Natural killer cell treated with Interleukin-12 subunit alpha and Interleukin-12 subunit beta and Interleukin-15 and Interleukin-18, amount 100 ng/mL, for 72 hours (primary cell): ENCODE data around the gene RELB. TPM values are rescaled to one million over a fixed set of nuclear protein-coding genes. Genes with fewer than 3 reads are reported as not detected.

Experiments used
- ATAC-seq, 2 donors: fragments of 150-1000 bp; cut with Tn5 transposase in 1 of 2; sonication (Bioruptor Pico), chemical (Tn5 transposase) in 1 of 2; 2 replicates each; pipeline ENCODE4 v1.10.0; 2021
- DNase-seq: peaks from one replicate; pipeline ENCODE4 v3.0.0; 2022; ENCODE audit warnings: low spot score
- H3K27ac Mint-ChIP-seq, 2 donors: 1 replicate in 1 of 2; 2 replicates in 1 of 2; pipeline ENCODE4 v1.8.0; 2022; ENCODE audit warnings: mixed read lengths in 2 of 2, mild to moderate bottlenecking in 1 of 2, moderate library complexity in 1 of 2
- H3K27me3 Mint-ChIP-seq, 2 donors: 1 replicate in 1 of 2; 2 replicates in 1 of 2; pipeline ENCODE4 v1.8.0; 2022; ENCODE audit warnings: mixed read lengths in 2 of 2
- H3K36me3 Mint-ChIP-seq: one replicate; pipeline ENCODE4 v1.8.0; 2022; ENCODE audit warnings: mixed read lengths
- H3K4me1 Mint-ChIP-seq, 2 donors: 1 replicate in 1 of 2; 2 replicates in 1 of 2; pipeline ENCODE4 v1.8.0; 2022; ENCODE audit warnings: low read depth in 2 of 2, mixed read lengths in 2 of 2, mild to moderate bottlenecking in 1 of 2
- H3K4me3 Mint-ChIP-seq: one replicate; pipeline ENCODE4 v1.8.0; 2022; ENCODE audit warnings: mixed read lengths
- H3K9me3 Mint-ChIP-seq: 2 replicates; pipeline ENCODE4 v1.8.0; 2022; ENCODE audit warnings: mixed read lengths
- total RNA-seq, 2 donors: library from RNA; stranded (reverse); gene quantifications; one replicate each; pipeline ENCODE4 v1.2.3, GENCODE V29; 2022

Gene RELB
- total RNA-seq, 2 donors from 2014 or later = 47.0 to 81.6 TPM

DNA sequence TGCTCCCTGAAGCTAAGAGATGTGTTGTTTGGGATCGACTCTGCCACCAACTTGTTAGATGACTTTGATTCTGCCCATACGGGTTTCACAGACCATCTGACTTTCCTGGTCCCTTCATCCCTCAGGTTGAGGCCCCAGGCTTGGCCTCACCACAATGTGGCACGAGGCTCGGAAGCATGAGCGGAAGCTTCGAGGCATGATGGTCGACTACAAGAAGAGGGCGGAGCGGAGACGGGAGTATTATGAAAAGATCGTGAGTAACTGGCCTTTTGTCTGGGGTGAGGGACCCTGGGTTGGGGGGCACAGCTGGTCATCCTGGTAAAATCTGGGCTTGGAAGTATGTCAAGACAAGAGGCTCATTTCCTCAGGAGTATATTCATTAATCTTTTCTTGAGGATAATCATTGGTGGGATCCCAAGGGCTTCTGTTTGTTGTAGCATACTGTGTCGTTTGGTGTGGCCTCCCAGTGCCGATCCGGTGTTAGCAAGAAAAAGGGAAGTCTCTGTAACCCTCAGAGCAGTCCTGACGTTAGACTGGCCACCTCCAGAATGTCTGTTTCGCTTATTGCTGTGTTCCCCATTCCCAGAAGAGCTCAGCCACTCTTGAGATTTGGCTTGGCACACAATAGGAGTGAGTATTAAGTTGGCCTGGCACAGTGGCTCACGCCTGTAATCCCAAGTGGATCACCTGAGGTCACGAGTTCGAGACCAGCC is 39.0 kb downstream of the RELB start:
- H3K9me3 Mint-ChIP-seq = no peaks in the 10 kb centered on the region

GRCh38 chr19:45041125-45041524 is 39.9 kb downstream of the RELB start:
- Mint-ChIP-seq H3K9me3 (no peaks in the 10 kb centered on the region), H3K27ac (peak overlapping the region; percentile 24 to 47), H3K27me3 (no peaks in the 10 kb centered on the region), H3K4me1 (peaks cover 41 to 44% of the 10 kb centered on the region in 2 donors), H3K36me3 (peaks cover 21% of the 10 kb centered on the region), H3K4me3 (peak overlapping the region; percentile 67)
- ATAC-seq (no peak), DNase-seq (no peak)

More for the DNA sequence above, 39.0 kb downstream of the RELB start:
- H3K27ac Mint-ChIP-seq = peak overlapping the region; percentile 89 to 96
- H3K27me3 Mint-ChIP-seq = no peaks in the 10 kb centered on the region
- H3K36me3 Mint-ChIP-seq = peaks cover 18% of the 10 kb centered on the region
- H3K4me3 Mint-ChIP-seq = peak overlapping the region; percentile 99
- ATAC-seq (no peak), DNase-seq (no peak)
- peaks cover 32 to 36% of the 10 kb centered on the region in 2 donors for H3K4me1 Mint-ChIP-seq

DNA sequence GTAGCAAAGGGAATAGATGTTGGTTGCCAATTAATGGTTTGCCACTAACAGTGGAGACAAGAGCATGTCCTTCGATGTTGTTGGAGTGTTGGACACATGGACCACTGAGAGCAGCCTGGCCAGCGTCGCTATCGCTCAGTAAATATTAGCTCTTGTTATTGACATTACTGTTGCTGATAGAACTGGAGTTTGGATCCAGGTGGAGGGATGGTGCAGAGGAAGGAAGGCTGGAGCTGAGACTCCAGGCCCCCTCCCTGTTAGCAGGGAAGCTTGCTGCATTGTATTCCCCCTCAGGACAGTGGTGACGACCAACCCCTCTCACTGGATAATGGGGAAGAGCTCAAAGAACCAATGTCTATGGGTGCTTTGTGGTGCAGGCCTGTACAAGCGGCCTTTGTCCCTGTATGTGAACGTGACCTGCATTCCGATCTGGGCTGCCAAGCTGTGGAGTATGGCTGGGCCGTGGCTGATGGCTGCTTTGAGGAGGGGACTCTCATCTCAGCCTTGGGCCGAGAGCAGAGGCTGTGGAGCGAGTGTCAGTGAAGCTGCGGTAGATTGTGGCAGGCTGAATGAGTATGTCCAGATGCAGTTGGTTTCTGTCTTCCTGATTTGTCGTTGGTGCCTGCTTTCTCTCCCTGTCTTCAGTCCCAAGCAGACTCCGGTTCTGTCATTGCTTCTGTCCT is 44.5 kb downstream of the RELB start:
- Mint-ChIP-seq H3K4me1 (peaks cover 50% of the 10 kb centered on the region in 2 donors), H3K9me3 (no peaks in the 10 kb centered on the region), H3K27ac (peak overlapping the region; percentile 66 to 82), H3K4me3 (no peak overlapping the region), H3K27me3 (no peaks in the 10 kb centered on the region), H3K36me3 (peaks cover 14% of the 10 kb centered on the region)
- DNase-seq (no peak), ATAC-seq (no peak)

- no peaks in the 10 kb centered on the region for H3K9me3 Mint-ChIP-seq
- DNase-seq (no peak), ATAC-seq (no peak)
- no peaks in the 10 kb centered on the region for H3K27me3 Mint-ChIP-seq
- H3K36me3 Mint-ChIP-seq = peaks cover 12% of the 10 kb centered on the region
- no peak overlapping the region for H3K4me3 Mint-ChIP-seq
- H3K27ac Mint-ChIP-seq = peak overlapping the region; percentile 66 to 82
- peaks cover 48 to 50% of the 10 kb centered on the region in 2 donors for H3K4me1 Mint-ChIP-seq
Measured at GRCh38 chr19:45046355-45046754, 45.1 kb downstream of the RELB start.

GRCh38 chr19:45047188-45047797 is 46.0 kb downstream of the RELB start:
- Mint-ChIP-seq H3K27me3 (no peaks in the 10 kb centered on the region), H3K9me3 (no peaks in the 10 kb centered on the region), H3K27ac (peak overlapping the region; percentile 66 to 82), H3K36me3 (peaks cover 5% of the 10 kb centered on the region), H3K4me3 (peak overlapping the region; percentile 15), H3K4me1 (peaks cover 40 to 47% of the 10 kb centered on the region in 2 donors)
- ATAC-seq (no peak), DNase-seq (no peak)

DNA sequence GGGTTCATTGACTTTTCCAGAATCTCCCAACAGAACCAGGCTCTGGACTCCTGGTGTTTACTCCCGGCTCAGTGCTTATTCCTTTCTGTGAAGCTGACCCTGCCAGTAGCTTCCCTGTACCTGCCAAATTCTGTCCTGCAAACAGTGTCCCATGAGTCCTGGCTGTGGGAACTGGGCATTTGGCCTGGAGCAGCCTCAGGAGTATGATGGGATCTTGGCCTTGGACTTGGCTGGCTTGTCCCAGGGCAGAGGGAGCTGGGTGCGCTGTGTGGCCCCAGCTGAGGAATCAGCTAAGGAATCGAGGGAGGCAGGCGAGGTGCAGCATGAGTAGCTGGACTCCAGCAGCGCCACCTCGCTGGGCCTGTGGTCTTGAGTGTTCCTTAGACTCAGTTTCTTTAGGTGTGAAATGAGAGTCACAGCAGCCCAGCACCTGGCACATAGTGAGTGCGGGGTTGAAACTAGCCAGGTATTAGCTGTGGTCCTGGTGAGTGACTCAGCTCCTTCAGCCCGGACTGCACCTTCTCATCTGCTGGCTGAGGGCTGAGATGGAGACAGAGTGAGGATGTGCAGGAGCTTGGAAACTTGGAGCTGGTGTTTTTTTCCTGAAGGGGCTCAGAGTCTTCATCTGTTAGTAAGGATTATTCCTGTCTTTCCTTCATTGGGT is 47.9 kb downstream of the RELB start:
- peak overlapping the region in 1 of 2 donors; percentile 49 for H3K27ac Mint-ChIP-seq
- ATAC-seq = no peak

GRCh38 chr19:45050036-45050435 is 48.8 kb downstream of the RELB start:
- H3K4me1 Mint-ChIP-seq = peaks cover 36 to 46% of the 10 kb centered on the region in 2 donors
- DNase-seq (no peak), ATAC-seq (no peak)
- no peaks in the 10 kb centered on the region for H3K27me3 Mint-ChIP-seq
- peaks cover 5% of the 10 kb centered on the region for H3K36me3 Mint-ChIP-seq
- H3K27ac Mint-ChIP-seq = peak overlapping the region in 1 of 2 donors; percentile 49
- no peak overlapping the region for H3K4me3 Mint-ChIP-seq
- H3K9me3 Mint-ChIP-seq = no peaks in the 10 kb centered on the region

More for the DNA sequence above, 47.9 kb downstream of the RELB start:
- no peaks in the 10 kb centered on the region for H3K9me3 Mint-ChIP-seq
- DNase-seq = no peak
- H3K4me1 Mint-ChIP-seq = peaks cover 40 to 47% of the 10 kb centered on the region in 2 donors
- H3K36me3 Mint-ChIP-seq = peaks cover 5% of the 10 kb centered on the region
- no peak overlapping the region for H3K4me3 Mint-ChIP-seq
- H3K27me3 Mint-ChIP-seq = no peaks in the 10 kb centered on the region

- ATAC-seq (no peak), DNase-seq (no peak)
- H3K27me3 Mint-ChIP-seq = no peaks in the 10 kb centered on the region
- no peaks in the 10 kb centered on the region for H3K36me3 Mint-ChIP-seq
- peaks cover 16 to 29% of the 10 kb centered on the region in 2 donors for H3K4me1 Mint-ChIP-seq
- H3K27ac Mint-ChIP-seq = no peak overlapping the region
- H3K4me3 Mint-ChIP-seq = no peak overlapping the region
- no peaks in the 10 kb centered on the region for H3K9me3 Mint-ChIP-seq
Measured at GRCh38 chr19:45051929-45052579, 50.8 kb downstream of the RELB start.

DNA sequence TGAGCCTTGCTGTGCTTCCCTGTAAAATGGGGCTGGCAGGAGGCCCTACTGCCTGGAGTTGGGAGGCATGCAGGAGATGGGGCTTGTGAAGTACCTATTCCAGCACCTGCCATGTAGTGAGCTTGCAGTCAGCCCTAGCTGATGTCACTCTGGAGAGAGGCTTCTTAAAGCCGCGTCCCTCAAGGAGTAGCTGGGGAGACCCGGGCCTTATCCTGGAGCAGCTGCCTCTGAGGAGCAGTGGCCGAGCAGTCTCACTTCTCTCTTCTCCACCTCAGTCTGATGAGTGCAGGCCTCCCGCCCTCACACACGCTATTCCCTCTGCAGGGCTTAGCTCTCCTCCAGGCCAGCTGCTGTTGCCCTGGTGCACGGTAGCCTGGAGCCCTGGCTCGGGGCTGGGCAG is 55.6 kb downstream of the RELB start:
- ATAC-seq = no peak
- Mint-ChIP-seq H3K27ac (no peak overlapping the region), H3K4me3 (no peak overlapping the region), H3K27me3 (no peaks in the 10 kb centered on the region), H3K9me3 (no peaks in the 10 kb centered on the region), H3K36me3 (peaks cover 5% of the 10 kb centered on the region), H3K4me1 (peaks cover 5 to 21% of the 10 kb centered on the region in 2 donors)
- DNase-seq = no peak

GRCh38 chr19:45057444-45057843 is 56.2 kb downstream of the RELB start:
- ATAC-seq = no peak
- no peak for DNase-seq
- Mint-ChIP-seq H3K4me3 (no peak overlapping the region), H3K27ac (no peak overlapping the region), H3K36me3 (peaks cover 5% of the 10 kb centered on the region), H3K27me3 (no peaks in the 10 kb centered on the region), H3K9me3 (no peaks in the 10 kb centered on the region), H3K4me1 (peaks cover 5 to 17% of the 10 kb centered on the region in 2 donors)

DNA sequence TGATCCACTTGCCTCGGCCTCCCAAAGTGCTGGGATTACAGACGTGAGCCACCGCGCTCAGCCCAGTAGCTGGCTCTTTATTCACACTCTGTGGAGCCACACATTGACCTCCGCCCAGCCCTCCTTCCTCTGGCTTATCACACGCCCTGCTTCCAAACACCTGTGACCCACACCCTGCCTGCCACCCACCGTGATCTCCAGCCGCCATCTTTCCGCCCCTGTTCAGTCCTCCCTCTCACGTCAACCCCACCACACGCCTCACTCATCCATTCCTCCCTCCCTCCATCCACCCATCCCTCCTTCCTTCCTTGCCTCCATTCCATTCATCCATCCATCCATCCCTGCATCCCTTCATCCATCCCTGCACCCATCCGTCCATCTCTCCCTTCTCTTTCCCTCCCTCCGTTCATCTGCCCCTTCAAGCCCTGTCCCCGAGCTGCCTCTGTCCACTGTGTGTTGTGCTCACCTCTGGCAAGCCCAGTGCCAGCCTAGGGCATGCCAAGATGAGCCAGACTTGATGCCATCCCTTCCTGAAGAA is 57.4 kb downstream of the RELB start:
- DNase-seq (no peak), ATAC-seq (no peak)
- Mint-ChIP-seq H3K4me3 (no peak overlapping the region), H3K9me3 (no peaks in the 10 kb centered on the region), H3K4me1 (peaks cover 5 to 17% of the 10 kb centered on the region in 2 donors), H3K36me3 (peaks cover 5% of the 10 kb centered on the region), H3K27me3 (no peaks in the 10 kb centered on the region), H3K27ac (no peak overlapping the region)

DNA sequence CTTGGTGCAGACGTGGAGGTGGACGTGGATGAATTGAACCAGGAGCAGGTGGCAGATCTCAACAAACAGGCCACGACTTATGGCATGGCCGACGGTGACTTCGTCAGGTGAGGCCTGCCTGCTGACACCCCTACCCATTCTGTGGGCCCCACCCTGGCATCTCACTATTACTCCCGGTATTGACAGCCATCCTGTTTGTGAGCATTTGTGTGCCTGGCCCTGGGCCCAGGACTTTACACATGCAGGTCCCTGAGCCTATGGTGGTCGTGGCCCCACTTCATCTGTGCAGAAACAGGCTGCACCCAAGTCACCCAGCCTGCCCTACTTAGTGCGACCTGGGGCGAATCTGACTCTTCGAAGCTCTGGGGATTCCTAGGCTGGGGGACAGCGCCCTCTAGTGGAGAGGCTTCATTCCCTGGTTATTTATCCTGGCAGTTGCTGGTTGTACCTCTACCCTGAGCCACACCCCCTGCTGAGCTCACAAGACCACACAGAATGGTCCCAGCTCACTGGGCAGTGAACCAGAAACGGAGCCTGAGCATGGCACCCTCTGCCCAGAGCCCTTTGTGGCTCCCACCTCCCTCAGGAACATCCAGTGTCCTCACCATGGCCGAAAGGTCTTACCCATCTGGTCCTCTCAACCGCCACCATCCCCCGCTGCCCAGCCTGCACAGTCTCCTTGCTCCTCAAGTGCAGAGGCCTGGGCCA is 58.1 kb downstream of the RELB start:
- Mint-ChIP-seq H3K4me3 (no peak overlapping the region), H3K4me1 (peaks cover 5 to 17% of the 10 kb centered on the region in 2 donors), H3K27me3 (no peaks in the 10 kb centered on the region), H3K36me3 (peaks cover 5% of the 10 kb centered on the region), H3K27ac (peak overlapping the region in 1 of 2 donors; percentile 51), H3K9me3 (no peaks in the 10 kb centered on the region)
- peak; percentile 80 for DNase-seq
- ATAC-seq = peak; percentile 75 to 81
